GM12875 (cell line): Measurements from ENCODE around the gene ADGRB2.

Experiments used
- H3K4me3 ChIP-seq: one replicate; pipeline ENCODE4 v1.5.1; 2011; ENCODE audit warnings: low read depth, low read length, control low read depth
- CTCF ChIP-seq: IDR thresholded peaks from 2 replicates; pipeline ENCODE4 v1.5.1; 2011; ENCODE audit warnings: low read depth, mild to moderate bottlenecking, control low read depth, inconsistent platforms, low read length, moderate library complexity, borderline replicate concordance; ENCODE audit not compliant: insufficient read depth

The ADGRB2 gene

GRCh38 chr1:31782421-31783410, 18.6 kb upstream of the ADGRB2 start:
- no peak overlapping the region for H3K4me3 ChIP-seq

GRCh38 chr1:31781756-31782371, 17.7 kb upstream of the ADGRB2 start:
- TF ChIP-seq CTCF, result no peak
- H3K4me3 ChIP-seq, result no peak overlapping the region

More at GRCh38 chr1:31782421-31783410, 18.6 kb upstream of the ADGRB2 start:
- TF ChIP-seq CTCF, result no peak

GRCh38 chr1:31781138-31781755, 17.1 kb upstream of the ADGRB2 start:
- no peak overlapping the region for H3K4me3 ChIP-seq
- no peak for TF ChIP-seq CTCF

GRCh38 chr1:31780632-31781031, 16.5 kb upstream of the ADGRB2 start:
- no peak for TF ChIP-seq CTCF
- H3K4me3 ChIP-seq, result no peak overlapping the region

- no peak overlapping the region for H3K4me3 ChIP-seq
- no peak for TF ChIP-seq CTCF
These were observed 15.5 kb upstream of the ADGRB2 start for GRCh38 chr1:31779687-31780086.

- TF ChIP-seq CTCF, result no peak
- H3K4me3 ChIP-seq, result no peak overlapping the region
These were observed 14.8 kb upstream of the ADGRB2 start for GRCh38 chr1:31778763-31779488.
